Urothelium cell line (cell line): Measurements from ENCODE around the gene SCGB1C1.
"Not testable (repeated sequence)": the region's sequence is repeated elsewhere in the genome, so short reads cannot be mapped to it uniquely, and the experiment has no call there.

Experiments used
- DNase-seq: peaks from one replicate; pipeline ENCODE4 v3.0.0; 2011; ENCODE audit warnings: low spot score, mixed read lengths
- FAIRE-seq: peaks from 2 replicates; lab custom pipeline; 2011; peaks lifted over from hg19 to GRCh38; lab: Jason Lieb, UNC

SCGB1C1 gene

DNA sequence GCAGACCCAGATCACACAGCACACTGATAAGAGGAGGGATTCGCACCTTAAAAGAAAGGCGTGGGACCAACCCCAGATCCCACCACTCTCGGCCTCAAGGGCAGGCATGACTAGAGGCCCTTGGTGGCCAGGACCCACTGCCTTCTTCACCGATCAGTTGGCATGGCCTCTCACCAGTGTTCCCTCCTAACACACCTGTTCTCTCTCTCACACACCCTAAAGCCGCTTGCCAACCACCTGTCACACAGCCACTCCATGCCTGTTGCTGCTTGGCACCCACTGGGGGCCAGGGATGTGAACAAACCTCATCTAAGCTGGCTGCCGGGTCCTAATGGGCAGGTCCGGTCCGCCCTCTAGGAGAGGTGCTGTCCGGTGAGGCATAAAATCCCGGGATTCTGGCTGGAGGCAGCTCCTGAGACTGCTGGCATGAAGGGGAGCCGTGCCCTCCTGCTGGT is at the start of gene SCGB1C1:
Gene SCGB1C1, plus strand, starts transcription at position 405 of the 455 bp plus-strand sequence. Its CDS starts 22 bp downstream, at position 427.
- not testable (repeated sequence) for DNase-seq, FAIRE-seq

DNA sequence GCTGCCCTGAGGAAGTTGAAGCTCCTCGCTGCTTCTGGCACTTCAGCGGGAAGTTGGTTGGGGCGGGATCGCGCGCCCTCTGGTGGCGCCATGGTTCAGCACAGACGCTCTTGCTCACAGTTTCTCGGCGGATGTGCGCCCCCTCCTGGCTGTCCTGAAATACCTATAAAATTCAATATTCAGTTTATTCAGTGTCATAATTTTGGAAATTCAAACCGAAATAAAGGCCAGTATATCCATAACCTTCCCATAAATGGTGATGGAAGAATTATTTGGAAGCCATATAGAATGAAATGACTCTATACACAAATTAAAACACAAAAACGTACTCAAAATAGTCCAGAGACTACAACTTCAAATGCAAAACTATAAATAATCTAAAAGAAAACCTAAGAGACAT is 12.6 kb upstream of the SCGB1C1 start:
- DNase-seq, FAIRE-seq: not testable (repeated sequence)

DNA sequence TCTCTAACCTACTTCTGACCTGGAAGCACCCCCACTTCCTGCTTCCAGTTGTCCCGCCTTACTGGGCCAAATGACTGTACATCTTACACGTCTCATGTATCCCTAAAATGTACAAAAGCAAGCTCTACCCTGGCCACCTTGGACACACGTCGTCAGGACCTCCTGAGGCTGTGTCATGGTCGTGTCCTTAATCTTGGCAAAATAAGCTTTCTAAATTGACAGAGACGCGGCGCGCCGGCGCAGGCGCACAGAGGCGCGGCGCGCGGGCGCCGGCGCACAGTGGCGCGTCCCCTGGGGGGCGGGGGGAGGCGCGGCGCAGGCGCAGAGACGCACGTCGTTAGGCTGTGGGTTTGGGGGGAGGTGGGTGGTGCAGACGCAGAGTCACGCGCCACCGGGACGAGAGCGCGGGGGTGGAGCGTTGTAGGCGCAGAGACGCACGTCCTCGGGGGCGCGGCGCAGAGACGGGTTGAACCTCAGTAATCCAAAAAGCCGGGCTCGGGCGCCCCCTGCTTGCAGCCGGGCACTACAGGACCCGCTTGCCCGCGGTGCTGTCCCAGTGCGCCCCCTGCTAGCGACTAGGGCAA is 3.6 kb upstream of the SCGB1C1 start:
- not testable (repeated sequence) for FAIRE-seq, DNase-seq

GRCh38 chr11:189843-190311 is 3.0 kb upstream of the SCGB1C1 start:
- DNase-seq, FAIRE-seq: not testable (repeated sequence)

GRCh38 chr11:190546-190945 is 2.3 kb upstream of the SCGB1C1 start:
- not testable (repeated sequence) for FAIRE-seq, DNase-seq

DNA sequence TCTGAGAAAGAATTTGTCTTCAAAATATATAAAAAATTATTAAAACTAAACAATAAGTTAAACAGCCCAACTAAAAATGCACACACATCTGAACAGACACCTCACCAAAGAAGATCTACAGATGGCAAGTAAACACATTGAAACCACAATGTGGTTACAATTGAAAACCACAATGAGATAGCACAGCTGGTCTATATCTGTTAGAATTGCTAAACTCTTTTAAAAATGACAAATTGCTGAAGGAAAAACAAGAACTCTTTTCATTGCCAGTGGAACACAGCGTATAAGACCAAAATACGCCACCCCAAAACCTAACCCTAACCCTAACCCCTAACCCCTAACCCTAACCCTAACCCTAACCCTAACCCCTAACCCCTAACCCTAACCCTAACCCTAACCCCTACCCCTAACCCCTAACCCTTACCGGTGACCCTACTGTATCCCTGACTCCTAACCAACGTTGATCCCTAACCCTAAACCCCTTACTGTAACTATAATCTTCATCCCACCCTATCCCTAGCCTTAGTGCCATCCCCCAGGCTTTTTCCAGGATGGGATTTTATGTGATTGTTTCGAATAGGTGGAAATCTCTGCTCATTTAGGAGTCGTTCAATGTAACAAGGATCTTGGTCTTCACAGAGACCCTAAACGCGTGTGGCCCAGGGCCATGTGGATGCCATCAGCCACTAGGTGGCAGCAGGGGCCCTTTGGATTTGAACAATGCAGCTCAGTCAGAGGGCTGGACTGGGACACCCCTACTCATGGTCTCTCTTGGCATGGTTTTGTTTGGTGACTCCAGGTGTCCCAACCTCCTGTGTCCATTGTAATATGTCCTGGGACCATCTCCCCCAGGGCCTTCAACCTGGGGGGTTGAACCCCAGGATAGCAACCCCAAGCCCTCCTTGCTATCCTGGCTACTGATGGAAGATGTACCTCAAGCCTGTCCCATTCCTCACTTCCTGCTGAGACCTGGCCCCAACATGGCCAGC is 1.1 kb upstream of the SCGB1C1 start:
- DNase-seq, FAIRE-seq: not testable (repeated sequence)

DNA sequence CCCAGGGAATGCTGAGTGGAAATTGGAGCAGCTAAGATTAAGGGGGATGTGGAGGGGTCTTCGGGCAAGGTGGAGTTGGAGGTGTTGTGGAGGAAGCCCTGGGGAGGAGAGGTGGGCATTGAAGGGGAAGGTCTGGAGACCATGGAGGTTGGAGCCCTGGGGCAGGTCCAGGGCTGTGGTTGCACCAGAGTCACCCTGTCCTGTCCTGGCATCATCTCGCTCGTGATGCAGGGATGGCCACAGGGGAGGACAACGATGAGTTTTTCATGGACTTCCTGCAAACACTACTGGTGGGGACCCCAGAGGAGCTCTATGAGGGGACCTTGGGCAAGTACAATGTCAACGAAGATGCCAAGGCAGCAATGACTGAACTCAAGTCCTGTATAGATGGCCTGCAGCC is 603 bp downstream of the SCGB1C1 start:
- not testable (repeated sequence) for DNase-seq, FAIRE-seq

- FAIRE-seq: no peak
- no peak for DNase-seq
Observed at GRCh38 chr11:196786-197731, 4.2 kb downstream of the SCGB1C1 start.

DNA sequence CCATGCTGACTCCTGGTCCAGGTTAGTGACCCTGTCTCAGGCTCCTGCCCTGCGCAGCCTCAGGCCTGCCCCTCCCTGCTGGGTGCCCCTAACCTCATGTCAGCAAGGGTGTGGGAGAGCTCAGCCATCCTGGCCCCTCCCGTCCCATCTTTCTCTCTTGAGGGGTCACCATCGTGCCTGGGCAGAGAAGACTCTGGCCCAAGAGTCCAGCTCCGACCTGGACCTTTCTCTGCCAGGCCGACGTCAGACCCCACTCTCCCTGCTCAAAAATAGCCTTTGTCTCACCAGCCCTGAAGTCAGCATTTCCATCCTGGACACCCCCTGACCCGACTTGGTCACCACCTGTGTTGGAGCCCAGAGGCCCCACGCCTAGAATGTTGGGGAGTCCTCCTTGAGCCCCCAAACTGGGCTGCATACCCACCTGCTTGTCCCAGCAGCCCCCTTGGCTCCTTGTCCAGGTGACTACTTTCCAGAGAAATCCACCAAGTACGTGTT is 4.9 kb downstream of the SCGB1C1 start:
- DNase-seq (no peak), FAIRE-seq (no peak)

GRCh38 chr11:198236-198806 is 5.4 kb downstream of the SCGB1C1 start:
- FAIRE-seq (no peak), DNase-seq (no peak)

GRCh38 chr11:199004-199581 is 6.2 kb downstream of the SCGB1C1 start:
- FAIRE-seq (no peak), DNase-seq (no peak)

GRCh38 chr11:199782-200181 is 6.9 kb downstream of the SCGB1C1 start:
- FAIRE-seq (no peak), DNase-seq (no peak)

- FAIRE-seq (no peak), DNase-seq (no peak)
Observed at GRCh38 chr11:200224-201003, 7.5 kb downstream of the SCGB1C1 start.

DNA sequence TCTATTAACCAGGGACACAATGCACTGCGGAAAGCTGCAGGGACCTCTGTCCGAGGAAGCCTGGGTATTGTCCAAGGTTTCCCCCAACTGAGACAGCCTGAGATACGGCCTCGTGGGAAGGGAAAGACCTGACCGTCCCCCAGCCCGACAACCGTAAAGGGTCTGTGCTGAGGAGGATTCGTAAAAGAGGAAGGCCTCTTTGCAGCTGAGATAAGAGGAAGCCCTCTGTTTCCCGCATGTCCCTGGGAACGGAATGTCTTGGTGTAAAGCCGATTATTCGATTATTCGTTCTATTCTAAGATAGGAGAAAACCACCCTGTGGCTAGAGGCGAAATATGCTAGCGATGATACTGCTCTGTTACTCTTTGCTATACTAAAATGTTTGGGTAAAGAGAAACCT is 9.1 kb downstream of the SCGB1C1 start:
- FAIRE-seq (no peak), DNase-seq (no peak)

- DNase-seq (no peak), FAIRE-seq (no peak)
Observed at GRCh38 chr11:202490-202889, 9.6 kb downstream of the SCGB1C1 start.

DNA sequence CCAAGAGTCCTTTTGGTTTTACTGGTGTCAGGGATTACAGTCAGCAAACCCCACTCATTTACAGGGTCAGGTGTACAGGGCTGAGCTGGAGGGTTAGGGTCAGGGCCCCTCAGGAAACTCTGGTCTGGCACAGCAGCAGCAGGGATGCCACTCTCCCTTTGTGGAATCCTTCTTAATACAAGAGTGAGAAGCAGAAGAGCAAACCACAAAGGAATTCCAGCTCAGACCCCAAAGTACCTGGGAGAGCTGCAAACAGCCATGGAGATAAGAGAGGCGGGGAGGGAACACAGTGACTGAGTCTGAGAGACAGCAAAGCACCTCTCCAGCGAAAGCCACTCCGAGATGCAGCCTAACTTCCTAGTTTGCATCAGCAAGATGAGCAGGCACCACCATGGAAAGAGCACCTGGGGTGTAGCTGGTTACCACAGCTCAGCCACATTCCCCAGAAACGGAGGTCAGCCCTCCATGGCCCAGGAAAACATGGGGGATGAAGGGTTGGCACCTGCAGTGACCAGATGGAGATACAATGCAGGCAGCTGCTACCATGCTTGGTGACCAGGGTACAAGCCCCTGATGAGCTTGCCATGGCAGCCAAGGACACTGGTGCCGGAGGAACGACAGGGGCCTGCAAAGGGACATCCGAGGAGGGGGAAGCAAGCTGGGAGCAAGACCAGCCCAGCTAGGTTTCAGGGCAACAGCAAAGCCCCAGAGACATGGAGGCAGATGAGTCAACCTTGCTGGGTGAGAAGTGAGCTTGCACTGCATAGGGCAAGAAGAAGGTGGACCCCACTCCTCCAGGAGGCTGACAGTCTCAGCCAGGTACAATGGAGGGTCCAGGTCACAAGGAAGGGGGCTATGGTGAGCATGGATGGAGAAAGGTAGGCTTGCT is 10.4 kb downstream of the SCGB1C1 start:
- FAIRE-seq (no peak), DNase-seq (no peak)

- FAIRE-seq (no peak), DNase-seq (no peak)
Observed at GRCh38 chr11:203945-204586, 11.2 kb downstream of the SCGB1C1 start.
